BJ (cell line): ENCODE results near the gene CRYGB. TPM values are rescaled to one million over a fixed set of nuclear protein-coding genes. Genes with fewer than 3 reads are reported as not detected.
"Not testable (repeated sequence)": the region's sequence is repeated elsewhere in the genome, so short reads cannot be mapped to it uniquely, and the experiment has no call there.

Experiments used
- CTCF ChIA-PET: fragments of 350-600 bp; formaldehyde crosslinking; extraction: SDS; loops from one replicate; lab custom pipeline; 2021; ENCODE audit warnings: antibody characterized with exemption, inconsistent platforms; lab: Yijun Ruan, JAX
- POLR2A ChIA-PET: fragments of 300-600 bp; sonication (Branson Sonifier 250); formaldehyde crosslinking; extraction: SDS; loops from one replicate; lab custom pipeline; 2021; ENCODE audit warnings: antibody characterized with exemption; lab: Charles Lee
- DNase-seq: peaks from one replicate; pipeline ENCODE4 v3.0.0-alpha.2; 2011; ENCODE audit warnings: low read depth
- H3K27me3 ChIP-seq: 2 replicates; pipeline ENCODE4 v1.6.0; 2011; ENCODE audit warnings: low read length; ENCODE audit not compliant: control insufficient read depth, insufficient read depth
- H3K36me3 ChIP-seq: 2 replicates; pipeline ENCODE4 v1.5.1; 2011; ENCODE audit warnings: low read length; ENCODE audit not compliant: control insufficient read depth, insufficient read depth
- H3K4me3 ChIP-seq: 2 replicates; pipeline ENCODE4 v1.5.1; 2011; ENCODE audit warnings: low read depth, mild to moderate bottlenecking, control low read depth, low read length
- CTCF ChIP-seq: IDR thresholded peaks from 2 replicates; pipeline ENCODE4 v1.5.1; 2011; ENCODE audit warnings: low read depth, mild to moderate bottlenecking, control low read depth, inconsistent platforms, low read length, moderate library complexity; ENCODE audit not compliant: insufficient read depth
- polyA plus RNA-seq: library from polyadenylated mRNA; depleted of rRNA; stranded (reverse); fragments of >200 nt; gene quantifications from 2 replicates; pipeline ENCODE4 v1.2.3, GENCODE V29; 2011

CRYGB gene
- polyA plus RNA-seq, 1 experiment, result not detected

GRCh38 chr2:208142925-208143799 is 2.8 kb downstream of the CRYGB start:
- no peak for TF ChIP-seq CTCF
- Histone ChIP-seq H3K27me3 (no peaks in the 10 kb centered on the region), H3K4me3 (no peak overlapping the region), H3K36me3 (no peaks in the 10 kb centered on the region)
- POLR2A ChIA-PET, result interaction anchor here (0.7 kb wide), 1 partner anchor 11 kb away, joined by 4 read pairs; no protein-coding TSS in a partner anchor
- CTCF ChIA-PET, result interaction anchor here (0.8 to 1.7 kb wide), 2 partner anchors 32 kb away, joined by 3 to 5 read pairs; no protein-coding TSS in a partner anchor
- no peak for DNase-seq

GRCh38 chr2:208142240-208142924 is 3.6 kb downstream of the CRYGB start:
- no peaks in the 10 kb centered on the region for H3K27me3 ChIP-seq
- no peak for DNase-seq
- ChIA-PET POLR2A (no interaction called here), CTCF (interaction anchor here (0.8 to 1.7 kb wide), 2 partner anchors 31 to 33 kb away, joined by 3 to 5 read pairs; no protein-coding TSS in a partner anchor)
- H3K4me3 ChIP-seq, result no peak overlapping the region
- TF ChIP-seq CTCF, result no peak
- no peaks in the 10 kb centered on the region for H3K36me3 ChIP-seq

GRCh38 chr2:208139447-208139846 is 6.5 kb downstream of the CRYGB start:
- no peak for TF ChIP-seq CTCF
- ChIA-PET POLR2A (no interaction called here), CTCF (no interaction called here)
- Histone ChIP-seq H3K4me3 (no peak overlapping the region), H3K27me3 (no peaks in the 10 kb centered on the region), H3K36me3 (no peaks in the 10 kb centered on the region)
- DNase-seq, result no peak

- H3K4me3 ChIP-seq, DNase-seq, H3K36me3 ChIP-seq, CTCF ChIA-PET, POLR2A ChIA-PET, H3K27me3 ChIP-seq: not testable (repeated sequence)
These were observed 7.6 kb downstream of the CRYGB start for GRCh38 chr2:208138334-208138733.

GRCh38 chr2:208136716-208137094 is 9.3 kb downstream of the CRYGB start:
- no peak overlapping the region for H3K4me3 ChIP-seq
- no peak for TF ChIP-seq CTCF
- DNase-seq, result no peak
- no peaks in the 10 kb centered on the region for H3K27me3 ChIP-seq
- POLR2A ChIA-PET, result no interaction called here
- CTCF ChIA-PET, result no interaction called here
- H3K36me3 ChIP-seq, result no peaks in the 10 kb centered on the region
